GM19397 (cell line): ENCODE measurements around the gene KIF21B.
A peak's percentile ranks its signal among the peaks of the same experiment; 100 is the strongest.
"Not testable (repeated sequence)": the region's sequence is repeated elsewhere in the genome, so short reads cannot be mapped to it uniquely, and the experiment has no call there.

Experiments used
- ATAC-seq: cut with Tn5 transposase; IDR thresholded peaks from one replicate; pipeline ENCODE4 v1.9.1; 2021; ENCODE audit warnings: mild to moderate bottlenecking, moderate library complexity; ENCODE audit not compliant: unreplicated experiment

Gene KIF21B

GRCh38 chr1:200971955-200972711, 51.4 kb downstream of the KIF21B start:
- ATAC-seq: no peak

GRCh38 chr1:200971428-200971903, 52.0 kb downstream of the KIF21B start:
- ATAC-seq: peak; percentile 45

- no peak for ATAC-seq
Measured at GRCh38 chr1:200970771-200971427, 52.6 kb downstream of the KIF21B start.

- peak; percentile 69 for ATAC-seq
Measured at GRCh38 chr1:200969726-200970561, 53.6 kb downstream of the KIF21B start.

- no peak for ATAC-seq
Measured at GRCh38 chr1:200968469-200969410, 54.8 kb downstream of the KIF21B start.

- ATAC-seq: no peak
Measured at GRCh38 chr1:200967693-200968468, 55.6 kb downstream of the KIF21B start.

GRCh38 chr1:200966934-200967333, 56.6 kb downstream of the KIF21B start:
- ATAC-seq: no peak

GRCh38 chr1:200965111-200965805, 58.3 kb downstream of the KIF21B start:
- no peak for ATAC-seq

- not testable (repeated sequence) for ATAC-seq
Measured at GRCh38 chr1:200963888-200964287, 59.6 kb downstream of the KIF21B start.

GRCh38 chr1:200963076-200963475, 60.4 kb downstream of the KIF21B start:
- no peak for ATAC-seq

- ATAC-seq: no peak
Measured at GRCh38 chr1:200962631-200963030, 60.9 kb downstream of the KIF21B start.

- not testable (repeated sequence) for ATAC-seq
Measured at GRCh38 chr1:200962151-200962550, 61.4 kb downstream of the KIF21B start.

GRCh38 chr1:200960948-200961340, 62.6 kb downstream of the KIF21B start:
- no peak for ATAC-seq

GRCh38 chr1:200960236-200960947, 63.1 kb downstream of the KIF21B start:
- no peak for ATAC-seq

GRCh38 chr1:200959411-200959921, 64.0 kb downstream of the KIF21B start:
- ATAC-seq: no peak

GRCh38 chr1:200958597-200958996, 64.9 kb downstream of the KIF21B start:
- ATAC-seq: no peak

- no peak for ATAC-seq
Measured at GRCh38 chr1:200954434-200954833, 69.1 kb downstream of the KIF21B start.

GRCh38 chr1:200951016-200951415, 72.5 kb downstream of the KIF21B start:
- ATAC-seq: no peak
